IPS-NIHi11 (cell line): ENCODE data around the gene LPCAT1.
"Not testable (repeated sequence)": the region's sequence is repeated elsewhere in the genome, so short reads cannot be mapped to it uniquely, and the experiment has no call there.

Experiments used
- DNase-seq: peaks from one replicate; pipeline ENCODE4 v3.0.0; 2012; ENCODE audit warnings: mixed read lengths, low spot score

Gene LPCAT1

DNA sequence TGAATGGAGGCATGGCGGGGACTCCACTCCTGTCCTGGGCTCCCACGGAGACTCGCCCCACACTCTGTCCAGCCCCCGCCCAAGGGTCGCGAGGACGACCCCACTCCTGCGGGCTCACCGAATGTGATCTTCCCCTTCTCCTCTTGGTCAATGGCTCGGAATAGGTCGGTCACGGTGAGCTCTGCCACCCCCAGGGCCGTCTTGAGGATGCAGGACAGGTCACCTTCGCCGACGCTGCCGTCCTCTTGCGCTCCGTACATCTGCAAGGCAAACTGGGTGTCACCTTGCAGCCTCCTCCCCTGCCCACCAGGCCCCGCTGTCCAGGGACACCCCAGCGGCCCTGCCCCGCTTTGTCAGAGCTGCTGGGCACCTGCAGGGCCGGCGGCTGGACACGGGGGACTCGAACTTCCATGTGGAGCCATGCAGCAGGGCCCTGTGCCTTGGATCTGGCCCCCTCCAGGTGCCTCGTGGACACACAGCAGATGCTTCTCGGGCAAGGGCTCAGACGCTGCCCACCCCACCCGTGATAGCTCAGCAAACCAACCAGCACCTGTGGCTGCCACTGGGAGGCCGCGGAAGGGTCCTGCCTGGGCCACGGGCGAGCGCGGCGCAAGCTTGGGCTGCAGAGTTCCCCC lies 57.0 kb downstream of the LPCAT1 start:
- peak; percentile 14 for DNase-seq

DNA sequence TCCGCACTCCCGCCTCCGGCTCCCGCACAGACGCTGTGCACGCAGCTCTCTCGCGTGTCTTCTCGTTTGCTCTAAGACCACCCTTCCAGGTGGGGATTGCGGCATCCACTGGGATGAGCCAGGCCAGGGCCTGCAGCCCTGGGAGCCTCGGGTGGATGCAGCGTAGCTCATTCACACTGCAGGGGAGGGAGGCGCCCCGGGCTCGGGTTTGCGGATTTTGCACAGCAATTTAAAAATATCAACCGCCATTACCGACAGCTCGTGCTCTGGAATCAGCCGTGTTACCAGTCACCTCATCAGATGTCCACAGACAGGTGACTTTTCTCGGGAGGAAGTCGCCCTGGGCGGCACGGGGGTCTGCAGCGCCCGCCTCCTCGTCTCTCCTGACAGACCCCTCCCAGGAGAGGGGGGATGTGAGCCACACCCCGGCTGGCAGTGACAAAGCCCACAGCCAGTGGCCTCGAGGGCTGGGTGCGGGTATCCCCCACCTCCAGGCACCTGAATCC lies 57.7 kb downstream of the LPCAT1 start:
- no peak for DNase-seq

DNA sequence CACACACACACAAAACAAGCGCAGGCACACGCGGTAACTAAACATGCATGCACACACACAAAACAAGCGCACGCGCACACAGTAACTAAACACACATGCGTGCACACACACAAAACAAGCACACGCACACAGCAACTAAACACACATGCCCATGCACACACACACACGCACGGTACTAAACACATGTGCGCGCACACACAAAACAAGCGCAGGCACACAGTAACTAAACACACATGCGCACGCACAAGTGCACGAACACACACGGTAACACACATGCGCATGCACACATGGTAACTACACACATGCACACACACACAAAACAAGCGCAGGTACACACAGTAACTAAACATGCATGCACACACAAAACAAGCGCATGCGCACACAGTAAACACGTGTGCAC lies 58.6 kb downstream of the LPCAT1 start:
- no peak for DNase-seq

DNA sequence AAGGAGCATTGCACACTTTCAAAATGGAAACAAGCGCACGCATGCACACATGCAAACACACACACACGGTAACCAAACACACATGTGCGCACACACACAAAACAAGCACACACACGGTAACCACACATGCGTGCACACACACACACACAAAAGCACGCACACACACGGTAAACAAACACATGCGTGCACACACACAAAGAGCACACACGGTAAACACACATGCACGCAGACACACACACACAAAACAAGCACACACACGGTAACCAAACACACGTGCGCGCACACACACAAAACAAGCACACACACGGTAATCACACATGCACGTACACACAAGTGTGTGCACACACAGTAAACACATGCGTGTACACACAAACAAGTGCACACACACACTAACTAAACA lies 59.2 kb downstream of the LPCAT1 start:
- DNase-seq: no peak

DNA sequence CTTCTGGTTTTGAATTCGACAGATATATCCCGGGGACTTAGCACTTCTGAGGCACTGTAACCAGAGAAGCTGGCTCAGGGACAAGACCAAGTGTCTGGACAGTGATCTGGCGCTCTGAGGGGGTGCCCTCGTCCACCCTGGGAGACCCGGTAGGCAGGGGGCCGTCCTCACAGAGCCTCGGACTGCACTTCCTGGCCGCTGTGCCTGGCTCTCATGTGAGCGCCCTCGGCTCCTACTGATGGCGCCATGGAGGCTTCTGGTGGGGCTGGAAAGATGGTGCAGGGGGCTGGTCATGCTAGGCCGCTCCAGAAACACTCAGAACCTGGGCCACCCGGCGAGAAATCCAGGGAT lies 59.7 kb downstream of the LPCAT1 start:
- no peak for DNase-seq

DNA sequence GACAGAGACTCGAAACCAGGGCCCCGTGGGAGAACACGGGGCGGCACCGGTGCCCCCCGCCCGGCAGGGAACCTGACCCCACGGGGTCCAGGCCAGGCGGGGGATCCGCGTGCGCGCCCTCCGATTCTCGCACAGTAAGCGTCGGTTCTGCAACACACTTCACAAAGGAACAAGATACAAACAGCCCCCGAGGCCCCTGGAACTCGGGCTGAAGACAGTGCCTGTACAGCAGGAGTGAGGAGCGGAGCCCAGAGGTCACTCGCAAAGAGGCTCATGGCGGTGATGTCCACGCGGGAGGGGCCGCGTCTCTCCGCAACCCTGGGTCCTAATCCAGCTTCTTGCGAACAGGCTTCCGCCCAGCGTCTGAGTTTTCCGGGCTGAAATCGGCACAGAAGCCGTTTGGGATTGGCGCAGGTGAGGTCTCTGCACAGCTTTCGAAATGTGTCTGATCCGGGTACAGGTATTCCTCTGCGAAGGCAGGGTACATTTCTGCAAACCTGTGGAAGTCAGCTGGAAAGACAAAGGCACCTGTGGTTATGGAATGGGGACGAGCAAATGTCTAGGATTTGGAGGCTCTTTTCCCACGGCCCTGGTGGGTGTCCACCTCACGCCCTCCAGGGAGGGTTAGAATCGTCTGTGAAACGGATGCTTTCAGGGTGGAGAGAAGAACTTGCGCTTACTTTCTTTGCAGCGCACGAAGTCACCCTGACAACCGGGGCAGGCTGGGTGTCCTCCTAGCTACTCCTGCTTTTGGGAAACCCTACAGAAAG lies 60.2 kb downstream of the LPCAT1 start:
- DNase-seq: no peak

DNA sequence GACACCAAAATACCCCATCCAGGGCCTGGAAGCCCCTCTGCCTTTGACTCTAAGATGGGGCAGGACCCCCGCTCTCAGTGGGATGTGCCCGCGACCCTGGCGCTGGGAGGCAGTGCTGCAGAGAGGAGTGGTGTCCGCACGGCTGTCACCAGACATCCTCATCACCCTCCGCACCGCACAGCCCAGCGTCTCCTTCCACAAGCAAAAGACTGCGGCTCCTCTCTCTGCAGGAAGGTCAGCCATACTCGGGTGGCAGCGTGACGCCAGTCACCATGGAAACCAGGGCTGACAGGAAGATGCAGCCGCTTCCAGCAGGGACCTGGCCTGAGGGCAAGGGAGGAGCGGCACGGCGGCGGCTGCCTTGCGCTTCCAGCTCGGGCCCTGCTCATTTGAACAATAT lies 61.4 kb downstream of the LPCAT1 start:
- peak; percentile 9 for DNase-seq

DNA sequence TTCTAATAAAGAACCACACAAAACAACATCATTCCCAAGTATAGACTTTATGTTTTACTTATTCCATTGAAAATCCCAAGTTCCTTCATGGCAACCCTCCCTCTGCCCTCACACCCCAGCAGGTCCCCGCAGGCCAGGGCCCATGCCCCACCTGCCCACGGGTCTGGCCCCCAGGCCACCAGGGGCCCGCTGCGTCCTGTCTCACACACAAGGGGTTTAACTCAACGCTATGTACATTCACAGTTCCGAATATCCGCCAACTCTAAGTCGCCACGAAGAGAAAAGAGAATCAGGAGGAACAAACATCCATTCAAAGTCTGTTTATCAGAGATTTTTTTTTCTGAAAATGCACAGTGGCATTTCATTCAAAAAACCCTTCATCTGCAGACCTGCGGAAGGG lies 62.4 kb downstream of the LPCAT1 start:
- no peak for DNase-seq

DNA sequence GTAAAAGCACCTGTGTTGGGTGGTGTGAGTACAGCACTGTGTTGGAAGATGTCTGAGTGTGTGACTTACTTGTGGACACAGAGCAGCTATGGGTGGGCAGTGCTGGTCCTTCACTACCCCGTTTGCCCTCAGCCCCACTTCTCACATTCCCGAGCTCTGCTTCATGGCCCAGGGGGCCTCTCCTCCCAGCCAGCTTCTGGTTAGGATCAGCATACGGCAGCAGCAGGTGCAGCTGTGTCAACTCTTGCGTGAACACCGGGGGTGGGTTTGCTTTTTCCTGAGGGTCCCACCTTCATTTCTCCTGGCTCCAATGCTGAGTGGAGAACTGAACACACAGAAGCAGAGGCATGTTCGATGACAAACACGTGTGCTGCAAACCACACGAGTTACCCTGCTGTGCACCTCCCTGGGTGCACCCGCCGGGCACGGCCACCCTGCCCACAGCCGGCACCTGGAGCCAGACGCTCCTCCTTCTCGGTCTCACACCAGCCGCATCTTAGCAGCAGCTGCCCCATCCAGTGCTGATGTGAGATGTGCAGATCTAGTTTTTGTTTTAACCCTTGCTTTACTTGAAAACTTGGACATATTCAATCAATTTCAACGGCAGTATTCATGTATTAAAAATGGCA lies 63.6 kb downstream of the LPCAT1 start:
- no peak for DNase-seq

DNA sequence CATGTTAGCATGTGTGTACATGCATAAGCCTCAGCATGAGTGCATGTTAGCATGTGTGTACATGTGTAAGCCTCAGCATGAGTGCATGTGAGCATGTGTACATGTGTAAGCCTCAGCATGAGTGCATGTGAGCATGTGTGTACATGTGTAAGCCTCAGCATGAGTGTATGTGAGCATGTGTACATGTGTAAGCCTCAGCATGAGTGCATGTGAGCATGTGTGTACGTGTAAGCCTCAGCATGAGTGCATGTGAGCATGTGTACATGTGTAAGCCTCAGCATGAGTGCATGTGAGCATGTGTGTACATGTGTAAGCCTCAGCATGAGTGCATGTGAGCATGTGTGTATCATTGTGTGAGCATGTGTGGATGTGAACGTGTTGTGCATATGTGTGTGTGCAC lies 64.3 kb downstream of the LPCAT1 start:
- DNase-seq: not testable (repeated sequence)

DNA sequence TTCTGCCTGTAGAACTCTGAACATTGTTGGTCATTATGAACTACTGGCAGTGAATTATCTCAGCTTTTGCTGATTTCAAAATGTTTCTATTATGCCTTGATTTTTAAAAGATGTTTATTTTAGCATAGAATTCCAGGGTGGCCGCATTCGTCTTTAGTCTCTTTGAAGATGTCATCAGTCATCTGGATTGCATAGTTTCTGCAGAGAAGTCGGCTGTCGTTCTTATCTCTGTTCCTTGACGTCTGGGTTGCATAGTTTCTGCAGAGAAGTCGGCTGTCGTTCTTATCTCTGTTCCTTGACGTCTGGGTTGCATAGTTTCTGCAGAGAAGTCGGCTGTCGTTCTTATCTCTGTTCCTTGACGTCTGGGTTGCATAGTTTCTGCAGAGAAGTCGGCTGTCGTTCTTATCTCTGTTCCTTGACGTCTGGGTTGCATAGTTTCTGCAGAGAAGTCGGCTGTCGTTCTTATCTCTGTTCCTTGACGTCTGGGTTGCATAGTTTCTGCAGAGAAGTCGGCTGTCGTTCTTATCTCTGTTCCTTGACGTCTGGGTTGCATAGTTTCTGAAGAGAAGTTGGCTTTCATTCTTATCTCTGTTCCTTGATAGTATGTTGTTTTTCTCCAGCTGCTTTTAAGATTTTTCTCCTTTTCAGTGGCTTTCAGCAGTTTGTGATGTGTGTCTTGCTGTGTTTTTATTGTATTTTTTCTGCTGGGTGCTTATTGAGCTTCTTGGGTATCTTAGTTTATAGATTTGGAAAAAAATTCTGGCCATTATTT lies 67.5 kb downstream of the LPCAT1 start:
- not testable (repeated sequence) for DNase-seq

DNA sequence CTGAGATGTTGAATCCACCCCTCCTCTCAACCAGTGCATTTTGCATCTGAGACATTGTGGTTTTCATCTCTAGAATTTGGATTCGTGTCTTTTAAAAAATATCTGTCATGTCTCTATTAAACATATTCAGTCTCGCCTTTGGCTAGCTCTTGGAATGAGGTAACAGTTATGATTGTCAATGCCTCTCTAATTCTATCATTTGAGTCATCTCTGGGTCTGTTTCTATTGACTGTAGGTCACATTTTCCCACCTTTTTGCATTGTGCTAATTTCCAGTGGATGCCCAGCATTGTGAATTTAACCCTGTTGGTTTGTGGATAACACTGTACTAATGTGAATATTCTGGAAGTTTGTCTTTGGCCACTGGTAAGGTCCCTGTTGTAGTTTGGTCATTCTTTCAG lies 70.1 kb downstream of the LPCAT1 start:
- no peak for DNase-seq

DNA sequence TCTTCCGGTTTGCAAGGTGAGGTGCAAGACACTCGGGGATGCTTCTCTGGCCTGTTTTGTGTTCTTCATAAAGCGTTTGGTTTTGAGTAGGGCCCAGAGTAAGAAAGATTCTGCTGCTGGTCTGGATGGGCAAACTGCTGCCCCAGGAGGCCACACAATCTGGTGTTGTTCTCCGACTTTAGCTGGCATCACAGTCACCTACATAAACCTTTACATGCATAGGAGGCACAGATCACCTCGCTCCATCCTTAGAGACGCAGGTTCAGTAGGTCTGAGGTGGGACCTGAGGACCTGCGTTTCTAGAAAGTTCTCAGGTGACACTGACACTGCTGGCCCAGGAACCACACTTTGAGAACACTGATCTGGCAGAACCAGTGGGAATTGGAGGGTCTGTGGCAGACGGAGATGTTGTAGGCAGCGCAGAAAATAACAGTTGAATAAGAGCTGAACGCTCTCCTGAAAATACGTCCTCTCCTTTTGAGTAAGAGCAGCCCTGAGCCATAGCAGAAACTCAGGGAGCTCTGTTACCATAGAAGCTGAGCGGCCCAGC lies 74.6 kb downstream of the LPCAT1 start:
- no peak for DNase-seq

DNA sequence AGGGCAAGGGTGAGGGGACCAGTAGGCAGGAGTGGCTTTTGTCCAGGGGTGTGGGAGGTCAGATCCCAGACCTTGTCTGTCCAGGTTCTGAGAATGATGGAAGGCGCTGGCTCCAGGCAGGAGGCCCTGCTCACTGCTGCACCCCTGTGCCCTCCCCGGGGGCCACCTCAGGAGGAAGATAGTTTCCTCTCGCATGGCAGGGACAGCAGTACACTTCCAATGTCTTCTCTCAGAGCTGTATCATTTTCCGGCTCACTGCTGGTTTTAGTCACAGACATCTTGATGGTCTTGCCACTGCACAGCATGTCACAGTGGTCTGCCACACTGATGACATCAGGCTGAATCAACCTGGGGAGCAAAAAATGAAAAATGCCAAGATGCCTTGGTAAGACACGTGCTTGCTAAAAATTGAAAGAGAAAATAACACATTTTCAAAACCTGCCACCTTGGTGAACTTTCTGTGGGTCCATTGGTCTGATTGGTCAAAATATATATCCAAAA lies 75.2 kb downstream of the LPCAT1 start:
- DNase-seq: no peak

DNA sequence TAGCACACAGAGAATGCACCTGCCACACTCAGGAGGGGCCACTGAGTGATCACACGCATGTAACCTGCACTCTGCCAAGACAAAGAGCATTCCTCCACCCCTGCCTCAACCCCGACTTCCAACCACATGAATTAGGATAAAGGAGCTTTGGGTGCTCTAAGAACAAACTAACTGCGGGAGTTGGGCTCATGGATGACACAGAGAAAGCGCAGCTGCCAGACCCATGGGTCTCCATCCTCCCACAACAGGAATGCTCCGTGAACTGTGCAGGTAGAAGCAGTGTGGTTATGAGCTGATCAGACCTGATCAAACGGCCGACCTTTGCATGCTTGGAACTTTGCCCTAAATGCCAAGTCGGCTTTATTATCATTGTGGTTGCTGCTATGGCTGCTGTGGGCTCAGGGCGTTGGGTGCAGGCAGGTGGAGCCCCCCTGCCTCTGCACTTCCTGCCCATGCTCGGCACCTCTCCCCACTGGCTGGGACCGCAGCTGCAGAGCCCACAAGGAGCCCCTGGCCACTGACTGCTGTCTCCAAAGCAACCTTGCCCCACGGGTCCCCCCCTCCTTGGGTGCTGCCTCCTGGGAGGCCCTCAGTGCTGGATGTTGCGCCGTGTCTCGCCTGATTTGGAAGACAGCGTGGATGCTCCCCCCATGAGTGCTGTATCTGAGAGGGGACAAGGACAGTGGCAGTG lies 75.9 kb downstream of the LPCAT1 start:
- no peak for DNase-seq

DNA sequence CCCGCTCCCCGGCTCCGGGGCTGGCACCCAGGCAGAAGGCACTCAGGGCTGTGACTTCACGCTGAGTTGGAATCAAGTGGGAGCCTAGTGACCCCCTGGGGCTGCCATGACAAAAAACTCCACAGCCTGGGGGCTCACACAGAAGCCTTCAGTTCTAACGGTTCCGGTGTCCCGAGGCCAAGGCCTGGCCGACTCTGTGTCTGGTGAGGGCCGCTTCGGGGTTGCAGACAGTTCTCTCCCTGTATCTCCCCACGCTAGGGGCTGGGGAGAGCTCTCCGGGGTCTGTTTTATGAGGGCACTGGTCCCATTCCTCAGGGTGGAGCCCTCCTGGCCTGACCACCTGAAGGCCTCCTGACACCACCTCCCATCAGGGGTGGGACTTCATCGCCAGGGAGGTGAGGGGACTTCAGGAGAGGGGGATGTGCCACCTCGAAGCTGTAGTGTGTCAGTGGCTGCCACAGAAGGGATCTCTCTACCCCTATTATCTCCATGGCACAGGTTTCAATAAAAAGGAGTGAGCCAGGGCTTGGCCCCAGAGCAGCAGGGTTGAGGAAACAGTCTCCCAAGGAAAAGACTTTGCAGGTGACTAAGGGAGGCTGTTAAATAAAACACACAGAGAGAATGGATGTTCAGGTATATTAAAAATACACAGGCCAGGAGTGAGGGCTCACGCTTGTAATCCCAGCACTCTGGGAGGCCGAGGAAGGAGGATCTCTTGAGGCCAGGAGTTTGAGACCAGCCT lies 77.0 kb downstream of the LPCAT1 start:
- no peak for DNase-seq

DNA sequence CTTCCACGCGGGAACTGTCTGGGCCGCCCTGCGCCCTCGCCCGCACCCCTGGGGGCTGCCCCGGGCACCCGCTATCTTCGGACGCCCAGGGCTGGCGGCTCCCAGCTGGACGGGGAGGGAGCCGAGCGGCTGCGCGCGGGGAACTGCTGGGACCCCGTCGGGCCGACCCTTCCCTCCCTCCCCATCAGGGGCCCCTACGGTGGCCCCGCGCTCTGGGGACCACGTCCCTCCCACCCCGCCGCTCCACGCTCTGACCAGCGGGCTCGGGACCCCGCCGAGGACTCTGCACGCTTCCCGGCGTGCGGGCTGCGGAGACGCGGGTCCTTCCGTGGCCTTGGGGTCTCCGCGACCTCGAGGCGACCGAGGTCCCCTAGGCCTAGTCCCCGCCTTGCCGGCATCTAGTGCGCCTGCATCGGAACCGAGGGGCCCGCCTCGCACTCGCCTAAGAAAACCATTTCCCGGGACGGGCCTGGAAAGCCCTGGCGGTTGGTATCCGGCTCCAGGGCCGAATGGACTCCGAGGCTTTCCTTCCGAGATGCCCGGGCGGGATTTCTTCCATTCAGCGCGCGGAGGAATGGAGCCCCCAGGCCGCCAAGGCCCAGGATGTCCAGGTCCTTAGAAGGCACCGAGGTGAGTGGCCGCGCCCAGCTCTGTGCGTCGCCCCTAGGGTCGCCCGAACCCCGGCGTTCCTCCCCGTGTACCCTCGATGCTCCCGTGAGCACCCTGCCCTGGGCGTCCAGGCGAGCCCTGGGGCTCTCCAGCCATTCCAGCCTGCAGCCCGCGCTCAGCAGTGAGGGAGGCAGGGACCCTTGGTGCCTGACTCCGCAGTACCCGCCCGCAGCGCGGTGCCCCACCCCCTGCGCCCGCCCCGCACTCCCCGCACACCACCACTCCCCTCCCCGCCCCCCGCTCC lies 77.8 kb downstream of the LPCAT1 start:
- DNase-seq: peak; percentile 60

DNA sequence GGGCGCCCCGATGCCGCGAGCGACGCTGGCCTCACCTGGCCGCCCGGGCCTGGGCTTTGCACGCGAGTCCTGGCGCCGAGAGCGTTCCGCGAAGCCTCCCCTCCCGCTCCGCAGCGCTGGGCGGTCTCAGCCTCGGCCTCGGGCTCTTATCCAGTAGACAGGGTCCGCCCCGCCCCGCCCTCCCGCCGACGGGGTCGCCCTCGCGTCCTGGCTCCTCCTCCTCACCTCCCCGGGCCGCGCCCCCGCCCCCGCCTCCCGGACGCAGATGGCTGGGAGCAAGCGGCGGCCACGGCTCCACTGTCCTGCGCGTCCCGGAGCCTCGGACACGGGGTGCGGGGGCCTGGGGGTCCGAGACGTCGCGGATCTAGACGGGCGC lies 78.5 kb downstream of the LPCAT1 start, which contains the start of gene SLC6A3:
TSS of gene SLC6A3 (minus strand) at position 128 of the 376 bp plus-strand sequence. CDS start 2,243 bp downstream, outside the sequence.
- peak; percentile 95 for DNase-seq
